GM12864 (cell line): Measurements from ENCODE around the gene RAB31.

Source experiments
- DNase-seq: peaks from one replicate; pipeline ENCODE4 v3.0.0-alpha.2; 2011; ENCODE audit warnings: low read depth
- H3K4me3 ChIP-seq: 2 replicates; pipeline ENCODE4 v1.5.1; 2011; ENCODE audit warnings: mild to moderate bottlenecking, low read depth, low read length, control low read depth
- TF ChIP-seq, protein P1 (sequence below): IDR thresholded peaks from 2 replicates; pipeline ENCODE4 v1.5.1; 2011; ENCODE audit warnings: low read depth, mild to moderate bottlenecking, moderate library complexity, low read length, control low read depth, inconsistent platforms; ENCODE audit errors: missing control alignments

The RAB31 gene

GRCh38 chr18:9756271-9756932 lies 48.3 kb downstream of the RAB31 start:
- TF ChIP-seq, protein P1, sequence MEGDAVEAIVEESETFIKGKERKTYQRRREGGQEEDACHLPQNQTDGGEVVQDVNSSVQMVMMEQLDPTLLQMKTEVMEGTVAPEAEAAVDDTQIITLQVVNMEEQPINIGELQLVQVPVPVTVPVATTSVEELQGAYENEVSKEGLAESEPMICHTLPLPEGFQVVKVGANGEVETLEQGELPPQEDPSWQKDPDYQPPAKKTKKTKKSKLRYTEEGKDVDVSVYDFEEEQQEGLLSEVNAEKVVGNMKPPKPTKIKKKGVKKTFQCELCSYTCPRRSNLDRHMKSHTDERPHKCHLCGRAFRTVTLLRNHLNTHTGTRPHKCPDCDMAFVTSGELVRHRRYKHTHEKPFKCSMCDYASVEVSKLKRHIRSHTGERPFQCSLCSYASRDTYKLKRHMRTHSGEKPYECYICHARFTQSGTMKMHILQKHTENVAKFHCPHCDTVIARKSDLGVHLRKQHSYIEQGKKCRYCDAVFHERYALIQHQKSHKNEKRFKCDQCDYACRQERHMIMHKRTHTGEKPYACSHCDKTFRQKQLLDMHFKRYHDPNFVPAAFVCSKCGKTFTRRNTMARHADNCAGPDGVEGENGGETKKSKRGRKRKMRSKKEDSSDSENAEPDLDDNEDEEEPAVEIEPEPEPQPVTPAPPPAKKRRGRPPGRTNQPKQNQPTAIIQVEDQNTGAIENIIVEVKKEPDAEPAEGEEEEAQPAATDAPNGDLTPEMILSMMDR: no peak
- H3K4me3 ChIP-seq: no peak overlapping the region
- no peak for DNase-seq

DNA sequence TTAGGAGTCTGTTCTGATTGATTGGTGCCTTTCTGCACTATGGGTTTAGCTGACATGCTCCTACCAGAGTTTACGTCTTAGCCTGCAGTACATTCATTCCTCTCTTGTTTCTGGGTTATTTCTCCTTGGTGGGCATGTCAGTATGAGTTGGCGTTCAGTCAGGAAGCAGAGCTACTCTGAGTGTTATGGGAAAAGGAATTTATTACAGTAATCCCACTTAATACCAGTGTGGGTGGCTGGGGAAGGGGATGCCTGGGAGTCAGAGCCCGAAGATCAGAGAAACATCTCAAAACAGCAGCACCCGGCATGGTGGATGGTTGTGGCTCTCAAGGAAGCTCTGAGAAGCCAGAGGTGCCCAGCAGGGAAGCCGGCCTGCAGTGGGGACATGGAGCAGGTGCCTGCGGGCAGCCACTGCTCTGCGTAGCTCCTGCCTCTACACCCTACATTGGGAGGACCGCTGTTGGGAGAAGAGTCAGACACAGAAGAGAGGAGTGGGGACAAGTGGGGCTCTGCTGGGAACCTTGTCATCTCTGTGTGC lies 48.9 kb downstream of the RAB31 start:
- H3K4me3 ChIP-seq: no peak overlapping the region
- TF ChIP-seq, protein P1: no peak
- DNase-seq: no peak

DNA sequence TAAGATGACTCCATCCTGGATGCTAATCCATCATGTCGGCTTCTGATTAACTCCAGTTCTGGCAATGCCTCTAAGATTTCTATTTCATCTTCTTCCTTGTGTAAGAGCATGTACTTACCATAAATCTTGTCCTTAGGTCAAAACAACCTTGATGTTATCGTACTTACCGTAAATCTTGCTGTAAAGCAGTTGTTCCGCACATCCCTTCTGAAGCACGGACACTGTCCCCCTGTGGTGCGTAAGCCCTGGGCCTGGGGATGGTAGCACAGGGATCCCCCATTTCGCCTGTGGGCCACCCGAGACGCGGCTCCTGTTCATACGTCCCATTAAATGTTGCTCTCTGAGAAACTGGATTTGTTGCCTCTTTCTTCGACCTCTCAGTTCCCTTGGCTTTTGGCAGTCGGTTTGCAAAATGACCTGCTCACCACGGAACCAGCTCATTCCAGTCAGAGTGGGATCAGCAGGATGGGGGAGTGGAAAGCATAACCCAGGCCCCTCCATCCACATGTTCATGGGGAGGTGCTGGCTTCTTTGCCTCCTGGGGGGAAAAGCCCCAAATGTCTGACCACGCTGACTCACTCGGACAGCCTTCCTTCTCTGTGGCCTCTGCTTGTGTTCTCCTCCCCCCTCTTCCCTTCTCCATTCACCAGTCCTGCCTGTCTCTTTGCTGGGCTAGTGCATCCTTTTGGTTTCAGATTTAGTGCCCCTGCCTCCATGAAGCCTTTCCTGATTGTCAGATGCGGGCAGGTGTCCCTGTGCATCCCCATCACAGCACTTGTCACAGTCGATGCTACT lies 49.9 kb downstream of the RAB31 start:
- no peak for DNase-seq
- TF ChIP-seq, protein P1: no peak
- no peak overlapping the region for H3K4me3 ChIP-seq

- TF ChIP-seq, protein P1: no peak
- no peak for DNase-seq
- H3K4me3 ChIP-seq: no peak overlapping the region
Observed at GRCh38 chr18:9758624-9759075, 50.5 kb downstream of the RAB31 start.

GRCh38 chr18:9760641-9761040 lies 52.5 kb downstream of the RAB31 start:
- no peak overlapping the region for H3K4me3 ChIP-seq
- TF ChIP-seq, protein P1: no peak
- no peak for DNase-seq

DNA sequence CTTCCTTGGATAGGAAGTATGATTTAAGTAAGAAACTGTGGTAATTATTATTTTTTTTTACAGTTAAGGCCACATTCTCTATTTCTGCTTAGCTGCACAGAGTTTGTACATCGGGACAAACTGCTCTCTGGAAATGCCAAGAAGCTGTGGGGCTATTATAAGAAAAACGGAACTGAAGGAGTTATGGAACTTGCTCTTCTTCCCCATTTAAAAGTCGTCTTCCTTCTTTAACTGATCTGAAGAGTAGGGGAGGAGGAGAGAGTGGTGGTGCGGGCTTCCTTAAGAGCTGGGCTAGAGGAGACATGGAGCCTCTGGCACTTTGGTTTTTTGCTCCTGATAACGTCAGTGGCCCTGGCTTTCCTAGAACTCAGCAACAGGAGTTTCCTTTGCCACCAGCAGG lies 54.4 kb downstream of the RAB31 start:
- no peak for DNase-seq
- H3K4me3 ChIP-seq: no peak overlapping the region
- TF ChIP-seq, protein P1: no peak
